ENCODE measurements around the gene GGA3.

GRCh38 chr17:75267153-75267410 is 5.7 kb upstream of the GGA3 start:
- no peak for TF ChIP-seq EZH2 (IDR thresholded peaks at IDR 0.05; ENCODE audit: low read depth)
- TF ChIP-seq, protein P1, sequence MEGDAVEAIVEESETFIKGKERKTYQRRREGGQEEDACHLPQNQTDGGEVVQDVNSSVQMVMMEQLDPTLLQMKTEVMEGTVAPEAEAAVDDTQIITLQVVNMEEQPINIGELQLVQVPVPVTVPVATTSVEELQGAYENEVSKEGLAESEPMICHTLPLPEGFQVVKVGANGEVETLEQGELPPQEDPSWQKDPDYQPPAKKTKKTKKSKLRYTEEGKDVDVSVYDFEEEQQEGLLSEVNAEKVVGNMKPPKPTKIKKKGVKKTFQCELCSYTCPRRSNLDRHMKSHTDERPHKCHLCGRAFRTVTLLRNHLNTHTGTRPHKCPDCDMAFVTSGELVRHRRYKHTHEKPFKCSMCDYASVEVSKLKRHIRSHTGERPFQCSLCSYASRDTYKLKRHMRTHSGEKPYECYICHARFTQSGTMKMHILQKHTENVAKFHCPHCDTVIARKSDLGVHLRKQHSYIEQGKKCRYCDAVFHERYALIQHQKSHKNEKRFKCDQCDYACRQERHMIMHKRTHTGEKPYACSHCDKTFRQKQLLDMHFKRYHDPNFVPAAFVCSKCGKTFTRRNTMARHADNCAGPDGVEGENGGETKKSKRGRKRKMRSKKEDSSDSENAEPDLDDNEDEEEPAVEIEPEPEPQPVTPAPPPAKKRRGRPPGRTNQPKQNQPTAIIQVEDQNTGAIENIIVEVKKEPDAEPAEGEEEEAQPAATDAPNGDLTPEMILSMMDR (conservative IDR thresholded peaks at IDR 0.05): no peak
